WTC11 (cell line): Measurements from ENCODE around the gene MMP23B. TPM values are rescaled to one million over a fixed set of nuclear protein-coding genes. Genes with fewer than 3 reads are reported as not detected.

ENCODE experiments used
- ATAC-seq: fragments of 200-7000 bp; cut with Tn5 transposase; 2 replicates; pipeline ENCODE4 v1.10.0; 2021; ENCODE audit warnings: mild to moderate bottlenecking, moderate library complexity
- CTCF ChIA-PET: fragments of 300-600 bp; sonication (Branson Sonifier 250); formaldehyde crosslinking; loops from one replicate; lab custom pipeline; 2021; ENCODE audit warnings: antibody characterized with exemption; lab: Charles Lee
- POLR2A ChIA-PET: fragments of 350-600 bp; sonication (Branson Sonifier 250); formaldehyde crosslinking; loops from one replicate; lab custom pipeline; 2021; ENCODE audit warnings: antibody characterized with exemption; lab: Charles Lee
- DNase-seq: peaks from one replicate; pipeline ENCODE4 v3.0.0; 2021; ENCODE audit warnings: low spot score
- H3K27ac Mint-ChIP-seq: 2 replicates; pipeline ENCODE4 v1.8.0; 2021; ENCODE audit warnings: mixed read lengths
- H3K27me3 Mint-ChIP-seq: 2 replicates; pipeline ENCODE4 v1.8.0; 2021; ENCODE audit warnings: low read depth, mild to moderate bottlenecking, moderate library complexity, mixed read lengths
- H3K36me3 Mint-ChIP-seq: 2 replicates; pipeline ENCODE4 v1.8.0; 2021; ENCODE audit warnings: mixed read lengths
- H3K4me1 Mint-ChIP-seq: 2 replicates; pipeline ENCODE4 v1.8.0; 2022; ENCODE audit warnings: mixed read lengths
- H3K4me3 Mint-ChIP-seq: 2 replicates; pipeline ENCODE4 v1.8.0; 2021; ENCODE audit warnings: mild to moderate bottlenecking, moderate library complexity, mixed read lengths
- H3K9me3 Mint-ChIP-seq: 2 replicates; pipeline ENCODE4 v1.8.0; 2021; ENCODE audit warnings: mixed read lengths
- CBFB ChIP-seq: sonication (generic); formaldehyde crosslinking; IDR thresholded peaks from 2 replicates; pipeline ENCODE4 v1.8.1; 2022; ENCODE audit warnings: mild to moderate bottlenecking, low read depth, missing genetic modification reagents
- EMX1 ChIP-seq: fragments of 250-450 bp; sonication (Bioruptor Pico); IDR thresholded peaks from 2 replicates; pipeline ENCODE4 v1.8.0; 2021; ENCODE audit warnings: mild to moderate bottlenecking
- GRHL2 ChIP-seq: fragments of 250-450 bp; sonication (Bioruptor Pico); IDR thresholded peaks from 2 replicates; pipeline ENCODE4 v1.8.0; 2022; ENCODE audit warnings: mild to moderate bottlenecking, moderate library complexity; ENCODE audit not compliant: insufficient replicate concordance, severe bottlenecking
- MXD4 ChIP-seq: fragments of 250-450 bp; sonication (Bioruptor Pico); IDR thresholded peaks from 2 replicates; pipeline ENCODE4 v1.8.0; 2021; ENCODE audit warnings: mild to moderate bottlenecking, moderate library complexity, borderline replicate concordance
- NFATC4 ChIP-seq: fragments of 250-450 bp; sonication (Bioruptor Pico); IDR thresholded peaks from 2 replicates; pipeline ENCODE4 v1.9.0; 2021; ENCODE audit warnings: mild to moderate bottlenecking
- NFE2L1 ChIP-seq: sonication (generic); formaldehyde crosslinking; IDR thresholded peaks from 2 replicates; pipeline ENCODE4 v1.8.1; 2023; ENCODE audit warnings: missing genetic modification reagents
- NR1H2 ChIP-seq: sonication (generic); formaldehyde crosslinking; IDR thresholded peaks from 2 replicates; pipeline ENCODE4 v1.9.0; 2021; ENCODE audit warnings: mild to moderate bottlenecking, moderate library complexity, missing genetic modification reagents
- RORB ChIP-seq: fragments of 250-450 bp; sonication (Bioruptor Pico); IDR thresholded peaks from 2 replicates; pipeline ENCODE4 v1.9.0; 2021; ENCODE audit warnings: mild to moderate bottlenecking
- SMAD3 ChIP-seq: sonication (generic); formaldehyde crosslinking; IDR thresholded peaks from 2 replicates; pipeline ENCODE4 v1.8.0; 2022; ENCODE audit warnings: missing genetic modification reagents, mild to moderate bottlenecking, borderline replicate concordance
- TP53 ChIP-seq: sonication (generic); formaldehyde crosslinking; IDR thresholded peaks from 2 replicates; pipeline ENCODE4 v1.8.1; 2023; ENCODE audit warnings: mild to moderate bottlenecking, missing genetic modification reagents
- ZNF416 ChIP-seq: fragments of 250-450 bp; sonication (Bioruptor Pico); IDR thresholded peaks from 2 replicates; pipeline ENCODE4 v1.9.0; 2021; ENCODE audit warnings: mild to moderate bottlenecking, inconsistent platforms
- ZNF671 ChIP-seq: fragments of 250-450 bp; sonication (Bioruptor Pico); IDR thresholded peaks from 2 replicates; pipeline ENCODE4 v1.8.0; 2021; ENCODE audit warnings: mild to moderate bottlenecking
- total RNA-seq: library from RNA; stranded (reverse); gene quantifications from 3 replicates; pipeline ENCODE4 v1.2.3, GENCODE V29; 2021
- TF ChIP-seq, protein P1 (sequence below): sonication (generic); formaldehyde crosslinking; IDR thresholded peaks from 2 replicates; pipeline ENCODE4 v1.8.1; 2023; ENCODE audit warnings: mild to moderate bottlenecking, missing genetic modification reagents
- TF ChIP-seq, protein P2 (sequence below): sonication (generic); formaldehyde crosslinking; IDR thresholded peaks from 2 replicates; pipeline ENCODE4 v1.8.1; 2023; ENCODE audit warnings: mild to moderate bottlenecking, missing genetic modification reagents, moderate library complexity
- TF ChIP-seq, protein P3 (sequence below): fragments of 250-450 bp; sonication (Bioruptor Pico); IDR thresholded peaks from 2 replicates; pipeline ENCODE4 v1.9.0; 2021; ENCODE audit warnings: mild to moderate bottlenecking
- TF ChIP-seq, protein P4 (sequence below): sonication (generic); formaldehyde crosslinking; IDR thresholded peaks from 2 replicates; pipeline ENCODE4 v1.8.0; 2023; ENCODE audit warnings: mild to moderate bottlenecking, missing genetic modification reagents
- TF ChIP-seq, protein P5 (sequence below): sonication (generic); formaldehyde crosslinking; IDR thresholded peaks from 2 replicates; pipeline ENCODE4 v1.8.1; 2023; ENCODE audit warnings: mild to moderate bottlenecking, missing genetic modification reagents
- TF ChIP-seq, protein P6 (sequence below): fragments of 250-450 bp; sonication (Bioruptor Pico); conservative IDR thresholded peaks from 2 replicates; pipeline ENCODE4 v1.9.0; 2021; ENCODE audit warnings: mild to moderate bottlenecking
- TF ChIP-seq, protein P7 (sequence below): sonication (generic); formaldehyde crosslinking; IDR thresholded peaks from 2 replicates; pipeline ENCODE4 v1.8.0; 2023; ENCODE audit warnings: missing genetic modification reagents, mild to moderate bottlenecking, borderline replicate concordance

Gene MMP23B
- total RNA-seq, 1 experiment from 2014 or later, result 20.0 TPM

DNA sequence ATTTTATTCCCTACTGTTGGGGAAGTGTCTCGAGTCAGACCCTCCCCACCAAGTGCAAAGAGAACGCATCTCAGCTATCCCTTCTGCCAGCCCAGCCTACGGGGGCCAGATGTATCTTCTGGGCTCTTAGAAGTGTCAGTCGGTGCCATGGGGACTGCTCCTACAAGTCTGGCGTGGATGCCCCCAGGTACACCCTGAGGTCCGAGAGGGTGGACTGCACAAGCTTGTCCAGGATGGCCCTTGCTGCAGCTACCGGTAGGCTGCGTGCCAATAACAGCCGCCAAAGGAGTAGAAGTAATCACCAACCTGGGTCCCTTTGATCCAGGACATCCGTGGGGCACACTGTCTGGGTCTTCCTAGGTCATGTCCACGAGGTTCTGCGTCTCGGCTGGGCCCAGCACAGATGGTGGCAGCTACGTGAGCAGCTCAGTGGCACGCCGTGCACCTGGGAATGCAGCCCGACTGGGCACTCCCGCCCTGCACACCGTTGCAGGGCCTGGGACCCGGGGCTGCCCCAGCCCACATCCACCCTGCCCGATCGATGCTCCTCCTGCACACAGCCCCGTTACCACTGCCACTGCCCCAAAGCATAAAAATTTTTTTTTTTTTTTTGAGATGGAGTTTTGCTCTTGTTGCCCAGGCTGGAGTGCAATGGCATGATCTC lies 48.5 kb upstream of the MMP23B start:
- Mint-ChIP-seq H3K36me3 (no peaks in the 10 kb centered on the region), H3K27ac (no peak overlapping the region), H3K27me3 (peaks cover 30% of the 10 kb centered on the region), H3K4me1 (no peaks in the 10 kb centered on the region), H3K4me3 (no peak overlapping the region), H3K9me3 (no peaks in the 10 kb centered on the region)
- POLR2A ChIA-PET, result no interaction called here
- no peak for TF ChIP-seq NFATC4
- TF ChIP-seq EMX1 (CRISPR knock-in tag), result no peak
- TF ChIP-seq, protein P1, sequence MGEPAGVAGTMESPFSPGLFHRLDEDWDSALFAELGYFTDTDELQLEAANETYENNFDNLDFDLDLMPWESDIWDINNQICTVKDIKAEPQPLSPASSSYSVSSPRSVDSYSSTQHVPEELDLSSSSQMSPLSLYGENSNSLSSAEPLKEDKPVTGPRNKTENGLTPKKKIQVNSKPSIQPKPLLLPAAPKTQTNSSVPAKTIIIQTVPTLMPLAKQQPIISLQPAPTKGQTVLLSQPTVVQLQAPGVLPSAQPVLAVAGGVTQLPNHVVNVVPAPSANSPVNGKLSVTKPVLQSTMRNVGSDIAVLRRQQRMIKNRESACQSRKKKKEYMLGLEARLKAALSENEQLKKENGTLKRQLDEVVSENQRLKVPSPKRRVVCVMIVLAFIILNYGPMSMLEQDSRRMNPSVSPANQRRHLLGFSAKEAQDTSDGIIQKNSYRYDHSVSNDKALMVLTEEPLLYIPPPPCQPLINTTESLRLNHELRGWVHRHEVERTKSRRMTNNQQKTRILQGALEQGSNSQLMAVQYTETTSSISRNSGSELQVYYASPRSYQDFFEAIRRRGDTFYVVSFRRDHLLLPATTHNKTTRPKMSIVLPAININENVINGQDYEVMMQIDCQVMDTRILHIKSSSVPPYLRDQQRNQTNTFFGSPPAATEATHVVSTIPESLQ (CRISPR knock-in tag), result no peak
- no peak for TF ChIP-seq TP53 (CRISPR knock-in tag)
- TF ChIP-seq, protein P2, sequence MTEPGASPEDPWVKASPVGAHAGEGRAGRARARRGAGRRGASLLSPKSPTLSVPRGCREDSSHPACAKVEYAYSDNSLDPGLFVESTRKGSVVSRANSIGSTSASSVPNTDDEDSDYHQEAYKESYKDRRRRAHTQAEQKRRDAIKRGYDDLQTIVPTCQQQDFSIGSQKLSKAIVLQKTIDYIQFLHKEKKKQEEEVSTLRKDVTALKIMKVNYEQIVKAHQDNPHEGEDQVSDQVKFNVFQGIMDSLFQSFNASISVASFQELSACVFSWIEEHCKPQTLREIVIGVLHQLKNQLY (CRISPR knock-in tag), result no peak
- TF ChIP-seq, protein P3, sequence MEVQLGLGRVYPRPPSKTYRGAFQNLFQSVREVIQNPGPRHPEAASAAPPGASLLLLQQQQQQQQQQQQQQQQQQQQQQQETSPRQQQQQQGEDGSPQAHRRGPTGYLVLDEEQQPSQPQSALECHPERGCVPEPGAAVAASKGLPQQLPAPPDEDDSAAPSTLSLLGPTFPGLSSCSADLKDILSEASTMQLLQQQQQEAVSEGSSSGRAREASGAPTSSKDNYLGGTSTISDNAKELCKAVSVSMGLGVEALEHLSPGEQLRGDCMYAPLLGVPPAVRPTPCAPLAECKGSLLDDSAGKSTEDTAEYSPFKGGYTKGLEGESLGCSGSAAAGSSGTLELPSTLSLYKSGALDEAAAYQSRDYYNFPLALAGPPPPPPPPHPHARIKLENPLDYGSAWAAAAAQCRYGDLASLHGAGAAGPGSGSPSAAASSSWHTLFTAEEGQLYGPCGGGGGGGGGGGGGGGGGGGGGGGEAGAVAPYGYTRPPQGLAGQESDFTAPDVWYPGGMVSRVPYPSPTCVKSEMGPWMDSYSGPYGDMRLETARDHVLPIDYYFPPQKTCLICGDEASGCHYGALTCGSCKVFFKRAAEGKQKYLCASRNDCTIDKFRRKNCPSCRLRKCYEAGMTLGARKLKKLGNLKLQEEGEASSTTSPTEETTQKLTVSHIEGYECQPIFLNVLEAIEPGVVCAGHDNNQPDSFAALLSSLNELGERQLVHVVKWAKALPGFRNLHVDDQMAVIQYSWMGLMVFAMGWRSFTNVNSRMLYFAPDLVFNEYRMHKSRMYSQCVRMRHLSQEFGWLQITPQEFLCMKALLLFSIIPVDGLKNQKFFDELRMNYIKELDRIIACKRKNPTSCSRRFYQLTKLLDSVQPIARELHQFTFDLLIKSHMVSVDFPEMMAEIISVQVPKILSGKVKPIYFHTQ (CRISPR knock-in tag), result no peak
- TF ChIP-seq GRHL2 (CRISPR knock-in tag), result no peak
- TF ChIP-seq, protein P4, sequence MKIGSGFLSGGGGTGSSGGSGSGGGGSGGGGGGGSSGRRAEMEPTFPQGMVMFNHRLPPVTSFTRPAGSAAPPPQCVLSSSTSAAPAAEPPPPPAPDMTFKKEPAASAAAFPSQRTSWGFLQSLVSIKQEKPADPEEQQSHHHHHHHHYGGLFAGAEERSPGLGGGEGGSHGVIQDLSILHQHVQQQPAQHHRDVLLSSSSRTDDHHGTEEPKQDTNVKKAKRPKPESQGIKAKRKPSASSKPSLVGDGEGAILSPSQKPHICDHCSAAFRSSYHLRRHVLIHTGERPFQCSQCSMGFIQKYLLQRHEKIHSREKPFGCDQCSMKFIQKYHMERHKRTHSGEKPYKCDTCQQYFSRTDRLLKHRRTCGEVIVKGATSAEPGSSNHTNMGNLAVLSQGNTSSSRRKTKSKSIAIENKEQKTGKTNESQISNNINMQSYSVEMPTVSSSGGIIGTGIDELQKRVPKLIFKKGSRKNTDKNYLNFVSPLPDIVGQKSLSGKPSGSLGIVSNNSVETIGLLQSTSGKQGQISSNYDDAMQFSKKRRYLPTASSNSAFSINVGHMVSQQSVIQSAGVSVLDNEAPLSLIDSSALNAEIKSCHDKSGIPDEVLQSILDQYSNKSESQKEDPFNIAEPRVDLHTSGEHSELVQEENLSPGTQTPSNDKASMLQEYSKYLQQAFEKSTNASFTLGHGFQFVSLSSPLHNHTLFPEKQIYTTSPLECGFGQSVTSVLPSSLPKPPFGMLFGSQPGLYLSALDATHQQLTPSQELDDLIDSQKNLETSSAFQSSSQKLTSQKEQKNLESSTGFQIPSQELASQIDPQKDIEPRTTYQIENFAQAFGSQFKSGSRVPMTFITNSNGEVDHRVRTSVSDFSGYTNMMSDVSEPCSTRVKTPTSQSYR (CRISPR knock-in tag), result no peak
- no peak for TF ChIP-seq RORB (CRISPR knock-in tag)
- TF ChIP-seq, protein P5, sequence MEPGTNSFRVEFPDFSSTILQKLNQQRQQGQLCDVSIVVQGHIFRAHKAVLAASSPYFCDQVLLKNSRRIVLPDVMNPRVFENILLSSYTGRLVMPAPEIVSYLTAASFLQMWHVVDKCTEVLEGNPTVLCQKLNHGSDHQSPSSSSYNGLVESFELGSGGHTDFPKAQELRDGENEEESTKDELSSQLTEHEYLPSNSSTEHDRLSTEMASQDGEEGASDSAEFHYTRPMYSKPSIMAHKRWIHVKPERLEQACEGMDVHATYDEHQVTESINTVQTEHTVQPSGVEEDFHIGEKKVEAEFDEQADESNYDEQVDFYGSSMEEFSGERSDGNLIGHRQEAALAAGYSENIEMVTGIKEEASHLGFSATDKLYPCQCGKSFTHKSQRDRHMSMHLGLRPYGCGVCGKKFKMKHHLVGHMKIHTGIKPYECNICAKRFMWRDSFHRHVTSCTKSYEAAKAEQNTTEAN, result no peak
- TF ChIP-seq, protein P6, sequence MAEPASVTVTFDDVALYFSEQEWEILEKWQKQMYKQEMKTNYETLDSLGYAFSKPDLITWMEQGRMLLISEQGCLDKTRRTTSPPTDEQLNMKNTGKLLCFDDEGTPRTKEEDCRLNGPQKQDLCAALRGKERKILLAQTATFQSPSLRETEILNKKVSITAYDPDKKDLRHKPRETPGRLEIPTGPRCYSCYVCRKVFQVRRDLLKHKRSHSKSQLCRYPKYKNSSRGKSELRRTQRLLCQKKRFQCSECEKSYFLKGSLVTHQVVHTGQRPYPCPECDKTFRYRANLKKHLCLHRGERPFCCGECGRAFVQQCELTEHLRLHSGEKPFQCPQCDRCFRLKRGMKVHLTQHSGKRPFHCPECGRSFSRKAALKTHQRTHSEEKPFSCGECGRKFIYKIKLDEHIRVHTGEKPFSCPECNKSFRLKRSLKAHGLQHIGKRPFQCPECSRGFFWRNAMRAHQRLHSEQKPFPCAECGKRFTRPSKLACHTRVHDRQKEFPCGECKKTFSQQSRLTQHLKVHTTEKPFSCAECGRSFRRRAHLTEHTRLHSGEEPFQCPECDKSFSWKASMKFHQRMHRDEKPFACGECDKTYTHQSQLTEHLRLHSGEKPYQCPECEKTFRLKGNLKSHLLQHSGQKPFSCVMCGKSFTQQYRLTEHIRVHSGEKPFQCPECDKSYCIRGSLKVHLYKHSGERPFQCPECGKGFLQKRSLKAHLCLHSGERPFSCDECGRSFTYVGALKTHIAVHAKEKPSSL, result no peak
- no peak for TF ChIP-seq NR1H2 (CRISPR knock-in tag)
- TF ChIP-seq ZNF416 (CRISPR knock-in tag), result no peak
- TF ChIP-seq, protein P7, sequence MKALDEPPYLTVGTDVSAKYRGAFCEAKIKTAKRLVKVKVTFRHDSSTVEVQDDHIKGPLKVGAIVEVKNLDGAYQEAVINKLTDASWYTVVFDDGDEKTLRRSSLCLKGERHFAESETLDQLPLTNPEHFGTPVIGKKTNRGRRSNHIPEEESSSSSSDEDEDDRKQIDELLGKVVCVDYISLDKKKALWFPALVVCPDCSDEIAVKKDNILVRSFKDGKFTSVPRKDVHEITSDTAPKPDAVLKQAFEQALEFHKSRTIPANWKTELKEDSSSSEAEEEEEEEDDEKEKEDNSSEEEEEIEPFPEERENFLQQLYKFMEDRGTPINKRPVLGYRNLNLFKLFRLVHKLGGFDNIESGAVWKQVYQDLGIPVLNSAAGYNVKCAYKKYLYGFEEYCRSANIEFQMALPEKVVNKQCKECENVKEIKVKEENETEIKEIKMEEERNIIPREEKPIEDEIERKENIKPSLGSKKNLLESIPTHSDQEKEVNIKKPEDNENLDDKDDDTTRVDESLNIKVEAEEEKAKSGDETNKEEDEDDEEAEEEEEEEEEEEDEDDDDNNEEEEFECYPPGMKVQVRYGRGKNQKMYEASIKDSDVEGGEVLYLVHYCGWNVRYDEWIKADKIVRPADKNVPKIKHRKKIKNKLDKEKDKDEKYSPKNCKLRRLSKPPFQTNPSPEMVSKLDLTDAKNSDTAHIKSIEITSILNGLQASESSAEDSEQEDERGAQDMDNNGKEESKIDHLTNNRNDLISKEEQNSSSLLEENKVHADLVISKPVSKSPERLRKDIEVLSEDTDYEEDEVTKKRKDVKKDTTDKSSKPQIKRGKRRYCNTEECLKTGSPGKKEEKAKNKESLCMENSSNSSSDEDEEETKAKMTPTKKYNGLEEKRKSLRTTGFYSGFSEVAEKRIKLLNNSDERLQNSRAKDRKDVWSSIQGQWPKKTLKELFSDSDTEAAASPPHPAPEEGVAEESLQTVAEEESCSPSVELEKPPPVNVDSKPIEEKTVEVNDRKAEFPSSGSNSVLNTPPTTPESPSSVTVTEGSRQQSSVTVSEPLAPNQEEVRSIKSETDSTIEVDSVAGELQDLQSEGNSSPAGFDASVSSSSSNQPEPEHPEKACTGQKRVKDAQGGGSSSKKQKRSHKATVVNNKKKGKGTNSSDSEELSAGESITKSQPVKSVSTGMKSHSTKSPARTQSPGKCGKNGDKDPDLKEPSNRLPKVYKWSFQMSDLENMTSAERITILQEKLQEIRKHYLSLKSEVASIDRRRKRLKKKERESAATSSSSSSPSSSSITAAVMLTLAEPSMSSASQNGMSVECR, result no peak
- TF ChIP-seq MXD4 (CRISPR knock-in tag), result no peak
- TF ChIP-seq SMAD3 (CRISPR knock-in tag), result no peak
- no peak for TF ChIP-seq ZNF671
- no peak for TF ChIP-seq NFE2L1 (CRISPR knock-in tag)
- no peak for TF ChIP-seq CBFB (CRISPR knock-in tag)
- ATAC-seq (no peak), DNase-seq (no peak)
- CTCF ChIA-PET, result interaction anchor here (0.6 kb wide), 1 partner anchor 176 kb away, joined by 3 read pairs; no protein-coding TSS in a partner anchor
